Fibroblast of pulmonary artery (primary cell): ENCODE measurements around the gene DNAH10.

ENCODE experiments used
- DNase-seq: peaks from one replicate; pipeline ENCODE4 v3.0.0-alpha.2; 2010; ENCODE audit warnings: low read depth
- H3K4me3 ChIP-seq: replicated peaks from 2 replicates; pipeline ENCODE4 v1.5.1; 2011; ENCODE audit warnings: low read depth, mild to moderate bottlenecking, control low read depth, low read length, moderate library complexity
- CTCF ChIP-seq: IDR thresholded peaks from 2 replicates; pipeline ENCODE4 v1.5.1; 2011; ENCODE audit warnings: mild to moderate bottlenecking, control low read depth, low read length, inconsistent platforms; ENCODE audit errors: missing control alignments

The DNAH10 gene

GRCh38 chr12:123834845-123835244 lies 72.7 kb downstream of the DNAH10 start:
- H3K4me3 ChIP-seq: no peak overlapping the region
- TF ChIP-seq CTCF: no peak
- DNase-seq: no peak

GRCh38 chr12:123836292-123836691 lies 74.2 kb downstream of the DNAH10 start:
- DNase-seq: no peak
- no peak overlapping the region for H3K4me3 ChIP-seq
- TF ChIP-seq CTCF: no peak

- TF ChIP-seq CTCF: no peak
- no peak overlapping the region for H3K4me3 ChIP-seq
- no peak for DNase-seq
These were observed 77.7 kb downstream of the DNAH10 start for GRCh38 chr12:123839826-123840225.

GRCh38 chr12:123840765-123841425 lies 78.8 kb downstream of the DNAH10 start:
- DNase-seq: no peak
- no peak for TF ChIP-seq CTCF
- H3K4me3 ChIP-seq: no peak overlapping the region

- H3K4me3 ChIP-seq: no peak overlapping the region
- no peak for DNase-seq
- TF ChIP-seq CTCF: no peak
These were observed 82.0 kb downstream of the DNAH10 start for GRCh38 chr12:123843912-123844748.

GRCh38 chr12:123845881-123846280 lies 83.8 kb downstream of the DNAH10 start:
- DNase-seq: no peak
- no peak for TF ChIP-seq CTCF
- H3K4me3 ChIP-seq: no peak overlapping the region

GRCh38 chr12:123846340-123846739 lies 84.2 kb downstream of the DNAH10 start:
- no peak overlapping the region for H3K4me3 ChIP-seq
- TF ChIP-seq CTCF: no peak
- DNase-seq: no peak
